22Rv1 (cell line): ENCODE results near the gene NPFFR2.

Experiments
- ZFX ChIP-seq: fragments of 450-650 bp; IDR thresholded peaks from 2 replicates; pipeline ENCODE4 v1.6.1; 2017; ENCODE audit warnings: antibody characterized with exemption, borderline replicate concordance
- TF ChIP-seq, protein P1 (sequence below): fragments of 450-650 bp; IDR thresholded peaks from 2 replicates; pipeline ENCODE4 v1.5.1; 2017; ENCODE audit warnings: mild to moderate bottlenecking

DNA sequence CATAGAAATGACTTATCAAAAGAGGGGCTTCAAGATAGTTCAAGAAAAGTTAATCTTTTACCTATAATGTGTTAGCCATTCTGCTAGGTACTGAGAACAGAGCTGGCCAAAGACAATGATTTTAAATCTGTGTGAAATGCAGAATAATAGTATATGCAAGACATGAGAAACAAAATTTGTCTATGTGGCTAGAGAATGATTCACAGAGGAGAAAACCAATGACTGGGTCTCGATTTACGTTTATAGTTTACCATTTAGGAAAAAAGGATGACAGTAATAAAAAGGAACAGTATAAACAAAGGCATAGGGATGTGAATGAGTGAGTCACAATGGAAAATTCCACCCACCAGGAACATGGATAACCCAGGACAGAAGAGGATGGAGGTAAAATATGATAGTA is 31.9 kb downstream of the NPFFR2 start:
- TF ChIP-seq, protein P1, sequence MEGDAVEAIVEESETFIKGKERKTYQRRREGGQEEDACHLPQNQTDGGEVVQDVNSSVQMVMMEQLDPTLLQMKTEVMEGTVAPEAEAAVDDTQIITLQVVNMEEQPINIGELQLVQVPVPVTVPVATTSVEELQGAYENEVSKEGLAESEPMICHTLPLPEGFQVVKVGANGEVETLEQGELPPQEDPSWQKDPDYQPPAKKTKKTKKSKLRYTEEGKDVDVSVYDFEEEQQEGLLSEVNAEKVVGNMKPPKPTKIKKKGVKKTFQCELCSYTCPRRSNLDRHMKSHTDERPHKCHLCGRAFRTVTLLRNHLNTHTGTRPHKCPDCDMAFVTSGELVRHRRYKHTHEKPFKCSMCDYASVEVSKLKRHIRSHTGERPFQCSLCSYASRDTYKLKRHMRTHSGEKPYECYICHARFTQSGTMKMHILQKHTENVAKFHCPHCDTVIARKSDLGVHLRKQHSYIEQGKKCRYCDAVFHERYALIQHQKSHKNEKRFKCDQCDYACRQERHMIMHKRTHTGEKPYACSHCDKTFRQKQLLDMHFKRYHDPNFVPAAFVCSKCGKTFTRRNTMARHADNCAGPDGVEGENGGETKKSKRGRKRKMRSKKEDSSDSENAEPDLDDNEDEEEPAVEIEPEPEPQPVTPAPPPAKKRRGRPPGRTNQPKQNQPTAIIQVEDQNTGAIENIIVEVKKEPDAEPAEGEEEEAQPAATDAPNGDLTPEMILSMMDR, result no peak
- no peak for TF ChIP-seq ZFX
